ENCODE results near the gene SKAP2. TPM values are rescaled to one million over a fixed set of nuclear protein-coding genes. Genes with fewer than 3 reads are reported as not detected.

SKAP2 gene
- total and polyA plus RNA-seq, 2 experiments from 2014 or later: 2.5 to 4.4 TPM

DNA sequence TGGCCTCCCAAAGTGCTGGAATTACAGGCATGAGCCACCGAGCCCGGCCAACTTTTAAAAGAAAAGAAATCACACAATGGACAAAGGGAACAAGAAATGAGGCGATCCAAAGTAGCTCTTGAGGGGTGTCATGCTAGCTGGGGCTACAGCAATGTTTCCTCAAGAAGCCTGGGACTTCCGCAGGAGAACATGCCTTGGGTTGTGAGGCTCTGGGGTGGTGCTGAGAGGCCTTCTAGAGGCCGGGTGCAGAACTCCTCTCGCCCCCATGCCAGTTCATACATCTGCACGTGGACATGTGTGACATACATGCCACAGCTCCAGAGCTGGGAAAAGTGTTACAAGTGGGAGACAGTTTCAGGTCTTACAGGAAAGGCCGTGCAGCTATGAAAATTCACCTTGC is 238.2 kb downstream of the SKAP2 start (continued):
- TF ChIP-seq, protein P1, sequence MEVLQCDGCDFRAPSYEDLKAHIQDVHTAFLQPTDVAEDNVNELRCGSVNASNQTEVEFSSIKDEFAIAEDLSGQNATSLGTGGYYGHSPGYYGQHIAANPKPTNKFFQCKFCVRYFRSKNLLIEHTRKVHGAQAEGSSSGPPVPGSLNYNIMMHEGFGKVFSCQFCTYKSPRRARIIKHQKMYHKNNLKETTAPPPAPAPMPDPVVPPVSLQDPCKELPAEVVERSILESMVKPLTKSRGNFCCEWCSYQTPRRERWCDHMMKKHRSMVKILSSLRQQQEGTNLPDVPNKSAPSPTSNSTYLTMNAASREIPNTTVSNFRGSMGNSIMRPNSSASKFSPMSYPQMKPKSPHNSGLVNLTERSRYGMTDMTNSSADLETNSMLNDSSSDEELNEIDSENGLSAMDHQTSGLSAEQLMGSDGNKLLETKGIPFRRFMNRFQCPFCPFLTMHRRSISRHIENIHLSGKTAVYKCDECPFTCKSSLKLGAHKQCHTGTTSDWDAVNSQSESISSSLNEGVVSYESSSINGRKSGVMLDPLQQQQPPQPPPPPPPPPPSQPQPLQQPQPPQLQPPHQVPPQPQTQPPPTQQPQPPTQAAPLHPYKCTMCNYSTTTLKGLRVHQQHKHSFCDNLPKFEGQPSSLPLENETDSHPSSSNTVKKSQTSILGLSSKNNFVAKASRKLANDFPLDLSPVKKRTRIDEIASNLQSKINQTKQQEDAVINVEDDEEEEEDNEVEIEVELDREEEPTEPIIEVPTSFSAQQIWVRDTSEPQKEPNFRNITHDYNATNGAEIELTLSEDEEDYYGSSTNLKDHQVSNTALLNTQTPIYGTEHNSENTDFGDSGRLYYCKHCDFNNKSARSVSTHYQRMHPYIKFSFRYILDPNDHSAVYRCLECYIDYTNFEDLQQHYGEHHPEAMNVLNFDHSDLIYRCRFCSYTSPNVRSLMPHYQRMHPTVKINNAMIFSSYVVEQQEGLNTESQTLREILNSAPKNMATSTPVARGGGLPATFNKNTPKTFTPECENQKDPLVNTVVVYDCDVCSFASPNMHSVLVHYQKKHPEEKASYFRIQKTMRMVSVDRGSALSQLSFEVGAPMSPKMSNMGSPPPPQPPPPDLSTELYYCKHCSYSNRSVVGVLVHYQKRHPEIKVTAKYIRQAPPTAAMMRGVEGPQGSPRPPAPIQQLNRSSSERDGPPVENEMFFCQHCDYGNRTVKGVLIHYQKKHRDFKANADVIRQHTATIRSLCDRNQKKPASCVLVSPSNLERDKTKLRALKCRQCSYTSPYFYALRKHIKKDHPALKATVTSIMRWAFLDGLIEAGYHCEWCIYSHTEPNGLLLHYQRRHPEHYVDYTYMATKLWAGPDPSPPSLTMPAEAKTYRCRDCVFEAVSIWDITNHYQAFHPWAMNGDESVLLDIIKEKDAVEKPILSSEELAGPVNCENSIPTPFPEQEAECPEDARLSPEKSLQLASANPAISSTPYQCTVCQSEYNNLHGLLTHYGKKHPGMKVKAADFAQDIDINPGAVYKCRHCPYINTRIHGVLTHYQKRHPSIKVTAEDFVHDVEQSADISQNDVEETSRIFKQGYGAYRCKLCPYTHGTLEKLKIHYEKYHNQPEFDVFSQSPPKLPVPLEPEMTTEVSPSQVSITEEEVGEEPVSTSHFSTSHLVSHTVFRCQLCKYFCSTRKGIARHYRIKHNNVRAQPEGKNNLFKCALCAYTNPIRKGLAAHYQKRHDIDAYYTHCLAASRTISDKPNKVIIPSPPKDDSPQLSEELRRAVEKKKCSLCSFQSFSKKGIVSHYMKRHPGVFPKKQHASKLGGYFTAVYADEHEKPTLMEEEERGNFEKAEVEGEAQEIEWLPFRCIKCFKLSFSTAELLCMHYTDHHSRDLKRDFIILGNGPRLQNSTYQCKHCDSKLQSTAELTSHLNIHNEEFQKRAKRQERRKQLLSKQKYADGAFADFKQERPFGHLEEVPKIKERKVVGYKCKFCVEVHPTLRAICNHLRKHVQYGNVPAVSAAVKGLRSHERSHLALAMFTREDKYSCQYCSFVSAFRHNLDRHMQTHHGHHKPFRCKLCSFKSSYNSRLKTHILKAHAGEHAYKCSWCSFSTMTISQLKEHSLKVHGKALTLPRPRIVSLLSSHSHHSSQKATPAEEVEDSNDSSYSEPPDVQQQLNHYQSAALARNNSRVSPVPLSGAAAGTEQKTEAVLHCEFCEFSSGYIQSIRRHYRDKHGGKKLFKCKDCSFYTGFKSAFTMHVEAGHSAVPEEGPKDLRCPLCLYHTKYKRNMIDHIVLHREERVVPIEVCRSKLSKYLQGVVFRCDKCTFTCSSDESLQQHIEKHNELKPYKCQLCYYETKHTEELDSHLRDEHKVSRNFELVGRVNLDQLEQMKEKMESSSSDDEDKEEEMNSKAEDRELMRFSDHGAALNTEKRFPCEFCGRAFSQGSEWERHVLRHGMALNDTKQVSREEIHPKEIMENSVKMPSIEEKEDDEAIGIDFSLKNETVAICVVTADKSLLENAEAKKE (CRISPR knock-in tag; IDR thresholded peaks at IDR 0.05): no peak
- TF ChIP-seq POLR2AphosphoS5 (IDR thresholded peaks at IDR 0.05; ENCODE audit: low read depth): no peak
- TF ChIP-seq, protein P2, sequence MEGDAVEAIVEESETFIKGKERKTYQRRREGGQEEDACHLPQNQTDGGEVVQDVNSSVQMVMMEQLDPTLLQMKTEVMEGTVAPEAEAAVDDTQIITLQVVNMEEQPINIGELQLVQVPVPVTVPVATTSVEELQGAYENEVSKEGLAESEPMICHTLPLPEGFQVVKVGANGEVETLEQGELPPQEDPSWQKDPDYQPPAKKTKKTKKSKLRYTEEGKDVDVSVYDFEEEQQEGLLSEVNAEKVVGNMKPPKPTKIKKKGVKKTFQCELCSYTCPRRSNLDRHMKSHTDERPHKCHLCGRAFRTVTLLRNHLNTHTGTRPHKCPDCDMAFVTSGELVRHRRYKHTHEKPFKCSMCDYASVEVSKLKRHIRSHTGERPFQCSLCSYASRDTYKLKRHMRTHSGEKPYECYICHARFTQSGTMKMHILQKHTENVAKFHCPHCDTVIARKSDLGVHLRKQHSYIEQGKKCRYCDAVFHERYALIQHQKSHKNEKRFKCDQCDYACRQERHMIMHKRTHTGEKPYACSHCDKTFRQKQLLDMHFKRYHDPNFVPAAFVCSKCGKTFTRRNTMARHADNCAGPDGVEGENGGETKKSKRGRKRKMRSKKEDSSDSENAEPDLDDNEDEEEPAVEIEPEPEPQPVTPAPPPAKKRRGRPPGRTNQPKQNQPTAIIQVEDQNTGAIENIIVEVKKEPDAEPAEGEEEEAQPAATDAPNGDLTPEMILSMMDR (conservative IDR thresholded peaks at IDR 0.05; ENCODE audit: low read depth in 2 of 2): no peak

DNA sequence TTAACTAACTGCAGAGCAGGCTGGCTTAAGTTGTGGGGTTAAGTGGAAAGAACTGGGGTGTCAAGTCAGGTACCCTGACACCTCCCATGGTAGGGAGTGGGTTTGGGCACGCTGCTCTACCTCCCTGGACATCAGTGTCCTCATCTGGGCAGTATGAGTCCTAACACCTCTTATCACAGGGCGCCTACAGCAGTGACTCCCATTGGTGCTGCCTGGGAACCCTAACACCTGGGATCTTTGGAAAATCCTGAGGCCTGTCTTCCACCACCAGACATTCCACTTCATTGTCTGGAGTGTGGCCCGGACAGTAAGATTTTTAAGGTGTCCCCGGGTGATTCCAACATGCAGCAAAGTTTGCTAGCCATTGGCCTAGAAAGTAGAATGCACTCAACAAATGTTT is 239.1 kb downstream of the SKAP2 start:
- Histone ChIP-seq H2AFZ (no peak overlapping the region), H3K36me3 (ENCODE audit: insufficient read depth) (no peaks in the 10 kb centered on the region), H3K27me3 (ENCODE audit: insufficient read depth) (no peaks in the 10 kb centered on the region), H3K27ac (ENCODE audit: low read depth) (no peak overlapping the region), H3F3A (replicated peaks; ENCODE audit: low read depth) (no peaks in the 10 kb centered on the region), H4K20me1 (replicated peaks; ENCODE audit: insufficient read depth) (no peaks in the 10 kb centered on the region), H3K4me3 (no peak overlapping the region), H3K4me1 (ENCODE audit: insufficient read depth) (no peaks in the 10 kb centered on the region), H3K79me2 (replicated peaks; ENCODE audit: insufficient read depth) (no peaks in the 10 kb centered on the region), H3K4me2 (no peak overlapping the region), H3K9me2 (ENCODE audit: insufficient read depth) (no peaks in the 10 kb centered on the region; the same call in 1 of the 2 replicates)
- H3K9me3 Mint-ChIP-seq: no peaks in the 10 kb centered on the region
- DNase-seq (ENCODE audit: low spot score) (no peak), ATAC-seq (no peak)
- no peak overlapping the region for H3K4me3 Mint-ChIP-seq
- H3K27me3 Mint-ChIP-seq (ENCODE audit: insufficient read depth, low read depth, poor library complexity): peaks cover 9% of the 10 kb centered on the region
- no peaks in the 10 kb centered on the region for H3K36me3 Mint-ChIP-seq (ENCODE audit: low read depth)
- H3K4me1 Mint-ChIP-seq: 0 out of 3 replicates have a peak, but pooled peaks cover 2% of the 10 kb centered on the region
- no peak overlapping the region for H3K27ac Mint-ChIP-seq
- TF ChIP-seq CREB1 (CRISPR knock-in tag; IDR thresholded peaks at IDR 0.05; ENCODE audit: low read depth): no peak
- TF ChIP-seq, protein P2 (conservative IDR thresholded peaks at IDR 0.05; ENCODE audit: low read depth in 2 of 2): no peak
- TF ChIP-seq ETS1 (IDR thresholded peaks at IDR 0.05): no peak
- no peak for TF ChIP-seq NANOG (IDR thresholded peaks at IDR 0.05; ENCODE audit: borderline replicate concordance)
- no peak for TF ChIP-seq POLR2AphosphoS5 (IDR thresholded peaks at IDR 0.05; ENCODE audit: low read depth)

Data from GM23338 (cell line).